IPS DF 6.9 (cell line): ENCODE results near the gene ZC3H12C.

Source experiments
- DNase-seq: peaks from one replicate; pipeline ENCODE4 v3.0.0-alpha.2; 2013; ENCODE audit warnings: low read depth, low spot score
- H3K27ac ChIP-seq: one replicate; pipeline ENCODE4 v1.5.1; 2013; ENCODE audit warnings: low read length, control low read depth
- H3K27me3 ChIP-seq: 2 replicates; pipeline ENCODE4 v1.6.1; 2013; ENCODE audit warnings: mild to moderate bottlenecking, low read length; ENCODE audit not compliant: control insufficient read depth, insufficient read depth
- H3K36me3 ChIP-seq: 2 replicates; pipeline ENCODE4 v1.6.1; 2013; ENCODE audit warnings: low read length; ENCODE audit not compliant: control insufficient read depth, insufficient read depth
- H3K4me1 ChIP-seq: 2 replicates; pipeline ENCODE4 v1.6.1; 2013; ENCODE audit warnings: low read length; ENCODE audit not compliant: control insufficient read depth, insufficient read depth
- H3K4me3 ChIP-seq: 2 replicates; pipeline ENCODE4 v1.5.1; 2013; ENCODE audit warnings: mild to moderate bottlenecking, low read length
- H3K9me3 ChIP-seq: 2 replicates; pipeline ENCODE4 v1.6.1; 2013; ENCODE audit warnings: low read length, inconsistent platforms; ENCODE audit not compliant: control insufficient read depth, insufficient read depth
- WGBS: extraction: QIAGEN DNeasy Blood & Tissue Kit; methylation state at CpG from one replicate; pipeline ENCODE4 v1.1.7; 2013; ENCODE audit warnings: mixed read lengths, missing lambda C conversion rate; ENCODE audit not compliant: insufficient read length, insufficient coverage; 5-methylcytosine and 5-hydroxymethylcytosine counted together

ZC3H12C gene

GRCh38 chr11:110121204-110121603 is 28.0 kb downstream of the ZC3H12C start:
- Histone ChIP-seq H3K27me3 (no peaks in the 10 kb centered on the region), H3K36me3 (no peaks in the 10 kb centered on the region), H3K4me1 (no peaks in the 10 kb centered on the region), H3K27ac (no peak overlapping the region), H3K9me3 (no peaks in the 10 kb centered on the region), H3K4me3 (no peak overlapping the region)
- WGBS: no CpG with 5 or more reads among the region's 4 CpGs
- DNase-seq: no peak

DNA sequence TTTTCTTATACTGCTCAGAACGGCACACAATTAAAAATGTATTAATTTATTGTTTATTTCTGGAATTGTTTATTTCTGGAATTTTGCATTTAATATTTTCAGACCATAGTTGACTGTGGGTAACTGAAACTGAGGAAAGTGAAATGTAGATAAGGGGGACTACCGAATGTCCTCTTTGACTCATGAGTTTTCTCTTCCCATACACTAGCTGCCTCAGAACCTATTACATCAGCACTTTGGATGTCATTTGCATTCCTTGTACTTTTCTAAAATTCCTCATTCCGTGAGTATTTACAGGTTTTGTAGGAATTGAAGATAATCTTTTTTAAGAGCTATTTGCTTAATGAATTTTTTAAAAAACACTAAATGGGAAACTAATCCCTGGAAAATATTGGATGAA is 29.8 kb downstream of the ZC3H12C start:
- H3K27ac ChIP-seq: no peak overlapping the region
- no peaks in the 10 kb centered on the region for H3K27me3 ChIP-seq
- WGBS: no CpG with 5 or more reads among the region's 3 CpGs
- no peaks in the 10 kb centered on the region for H3K4me1 ChIP-seq
- no peak for DNase-seq
- no peaks in the 10 kb centered on the region for H3K36me3 ChIP-seq
- no peaks in the 10 kb centered on the region for H3K9me3 ChIP-seq
- no peak overlapping the region for H3K4me3 ChIP-seq

DNA sequence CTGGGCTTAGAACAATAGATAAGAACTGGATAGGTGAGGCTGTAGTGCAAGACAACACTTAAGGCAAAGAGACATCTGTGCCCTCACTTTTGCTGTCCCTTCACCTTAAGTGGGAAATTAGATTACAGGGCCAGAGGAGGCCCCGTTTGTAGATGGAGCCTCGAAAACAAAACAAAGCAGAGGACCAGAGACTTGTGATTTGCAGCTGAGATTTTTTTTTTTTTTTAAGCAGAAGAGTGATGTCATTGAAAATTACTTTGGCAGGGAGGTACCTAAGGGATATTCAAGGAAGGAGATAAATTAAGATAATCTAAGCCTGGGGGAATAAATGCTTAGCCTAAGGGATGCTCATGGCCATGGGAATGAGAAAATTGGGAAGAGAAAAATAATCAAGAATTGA is 31.4 kb downstream of the ZC3H12C start:
- Histone ChIP-seq H3K4me1 (no peaks in the 10 kb centered on the region), H3K27ac (no peak overlapping the region), H3K27me3 (no peaks in the 10 kb centered on the region), H3K36me3 (no peaks in the 10 kb centered on the region), H3K4me3 (no peak overlapping the region), H3K9me3 (no peaks in the 10 kb centered on the region)
- no peak for DNase-seq
- no CpG with 5 or more reads among the region's 2 CpGs for WGBS

- no peak for DNase-seq
- no CpG with 5 or more reads among the region's 4 CpGs for WGBS
These were observed 32.4 kb downstream of the ZC3H12C start for GRCh38 chr11:110125632-110126031.

GRCh38 chr11:110126936-110127335 is 33.7 kb downstream of the ZC3H12C start:
- Histone ChIP-seq H3K4me1 (no peaks in the 10 kb centered on the region), H3K9me3 (no peaks in the 10 kb centered on the region), H3K36me3 (no peaks in the 10 kb centered on the region), H3K27ac (no peak overlapping the region), H3K27me3 (no peaks in the 10 kb centered on the region), H3K4me3 (no peak overlapping the region)
- no CpG with 5 or more reads among the region's 4 CpGs for WGBS
- no peak for DNase-seq

More at GRCh38 chr11:110125632-110126031, 32.4 kb downstream of the ZC3H12C start:
- Histone ChIP-seq H3K9me3 (no peaks in the 10 kb centered on the region), H3K36me3 (no peaks in the 10 kb centered on the region), H3K27ac (no peak overlapping the region), H3K27me3 (no peaks in the 10 kb centered on the region), H3K4me1 (no peaks in the 10 kb centered on the region), H3K4me3 (no peak overlapping the region)

DNA sequence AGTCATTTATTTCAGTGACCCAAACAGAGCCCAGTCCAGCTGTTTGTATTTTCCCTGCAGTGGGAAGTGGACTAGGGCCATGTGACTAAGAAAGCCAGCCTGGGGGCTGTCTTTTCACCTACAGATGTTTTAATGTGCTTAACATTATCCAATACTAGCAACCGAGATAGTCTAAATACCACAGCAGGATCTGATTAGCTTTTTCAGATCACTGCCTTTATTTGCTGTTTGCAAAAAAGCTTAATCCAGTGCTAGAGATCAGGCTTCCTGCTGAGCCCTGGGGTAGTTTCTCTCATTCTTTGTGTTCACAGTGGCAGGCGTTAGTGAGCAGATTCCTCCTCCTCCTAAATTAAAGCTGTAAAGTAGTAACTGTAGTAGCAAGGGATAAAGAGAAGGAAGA is 35.0 kb downstream of the ZC3H12C start:
- WGBS: no CpG with 5 or more reads among the region's 2 CpGs
- H3K36me3 ChIP-seq: no peaks in the 10 kb centered on the region
- no peak overlapping the region for H3K4me3 ChIP-seq
- H3K27ac ChIP-seq: no peak overlapping the region
- H3K27me3 ChIP-seq: no peaks in the 10 kb centered on the region
- H3K9me3 ChIP-seq: no peaks in the 10 kb centered on the region
- no peaks in the 10 kb centered on the region for H3K4me1 ChIP-seq
- DNase-seq: peak; percentile 16

GRCh38 chr11:110130642-110131238 is 37.5 kb downstream of the ZC3H12C start:
- DNase-seq: no peak
- WGBS: no CpG with 5 or more reads among the region's 10 CpGs

GRCh38 chr11:110131386-110132123 is 38.4 kb downstream of the ZC3H12C start:
- H3K36me3 ChIP-seq: no peaks in the 10 kb centered on the region
- H3K4me1 ChIP-seq: no peaks in the 10 kb centered on the region
- H3K4me3 ChIP-seq: no peak overlapping the region
- no peaks in the 10 kb centered on the region for H3K9me3 ChIP-seq
- no peak for DNase-seq
- H3K27me3 ChIP-seq: no peaks in the 10 kb centered on the region
- no CpG with 5 or more reads among the region's 6 CpGs for WGBS
- H3K27ac ChIP-seq: no peak overlapping the region

More at GRCh38 chr11:110130642-110131238, 37.5 kb downstream of the ZC3H12C start:
- H3K9me3 ChIP-seq: no peaks in the 10 kb centered on the region
- no peak overlapping the region for H3K27ac ChIP-seq
- H3K27me3 ChIP-seq: no peaks in the 10 kb centered on the region
- H3K4me1 ChIP-seq: no peaks in the 10 kb centered on the region
- H3K4me3 ChIP-seq: no peak overlapping the region
- H3K36me3 ChIP-seq: no peaks in the 10 kb centered on the region

- no peak for DNase-seq
- H3K27ac ChIP-seq: no peak overlapping the region
These were observed 40.0 kb downstream of the ZC3H12C start for GRCh38 chr11:110133160-110133559.

GRCh38 chr11:110134110-110134509 is 40.9 kb downstream of the ZC3H12C start:
- no peaks in the 10 kb centered on the region for H3K36me3 ChIP-seq
- no peaks in the 10 kb centered on the region for H3K27me3 ChIP-seq
- no CpG with 5 or more reads among the region's 6 CpGs for WGBS
- no peak for DNase-seq
- no peaks in the 10 kb centered on the region for H3K9me3 ChIP-seq
- H3K4me1 ChIP-seq: no peaks in the 10 kb centered on the region
- no peak overlapping the region for H3K4me3 ChIP-seq
- no peak overlapping the region for H3K27ac ChIP-seq

More at GRCh38 chr11:110133160-110133559, 40.0 kb downstream of the ZC3H12C start:
- H3K36me3 ChIP-seq: no peaks in the 10 kb centered on the region
- H3K27me3 ChIP-seq: no peaks in the 10 kb centered on the region
- no peaks in the 10 kb centered on the region for H3K9me3 ChIP-seq
- no peaks in the 10 kb centered on the region for H3K4me1 ChIP-seq
- no CpG with 5 or more reads among the region's 2 CpGs for WGBS
- H3K4me3 ChIP-seq: no peak overlapping the region

- no peak for DNase-seq
- H3K36me3 ChIP-seq: no peaks in the 10 kb centered on the region
- no peak overlapping the region for H3K27ac ChIP-seq
- no peaks in the 10 kb centered on the region for H3K27me3 ChIP-seq
- no peaks in the 10 kb centered on the region for H3K4me1 ChIP-seq
- no peaks in the 10 kb centered on the region for H3K9me3 ChIP-seq
- H3K4me3 ChIP-seq: no peak overlapping the region
These were observed 48.6 kb downstream of the ZC3H12C start for GRCh38 chr11:110141812-110142211.
